Measurements from ENCODE around the gene LILRA5. TPM values are rescaled to one million over a fixed set of nuclear protein-coding genes. Genes with fewer than 3 reads are reported as not detected.
"Not testable (repeated sequence)": the region's sequence is repeated elsewhere in the genome, so short reads cannot be mapped to it uniquely, and the experiment has no call there.

Gene LILRA5
- total RNA-seq, 2 experiments from 2014 or later = not detected

DNA sequence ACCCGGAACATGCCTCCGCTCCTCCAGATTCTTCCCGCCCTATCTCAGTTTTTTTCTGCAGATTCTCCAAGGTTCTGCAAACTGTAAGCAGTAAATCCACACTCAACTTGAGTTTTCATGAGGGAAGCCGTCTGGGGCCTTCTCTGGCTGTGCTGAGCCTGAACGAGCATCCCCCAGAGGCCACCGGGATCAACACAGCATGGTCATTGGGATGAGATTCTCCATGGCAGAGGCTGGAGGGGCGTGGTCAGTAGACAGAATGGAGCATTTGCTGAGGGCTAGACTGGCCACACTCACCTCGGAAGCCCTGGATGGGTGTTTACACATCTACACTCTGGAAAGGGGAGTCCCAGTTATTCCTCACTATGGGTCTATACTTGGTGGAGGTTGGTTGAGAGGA is 28.3 kb upstream of the LILRA5 start:
- ChIA-PET CTCF (interaction anchor here (0.6 to 0.7 kb wide), 2 partner anchors 17 to 429 kb away, joined by 3 to 4 read pairs; no protein-coding TSS in a partner anchor), POLR2A (no interaction called here)
- Mint-ChIP-seq H3K36me3 (ENCODE audit: low read depth) (no peaks in the 10 kb centered on the region), H3K4me1 (no peaks in the 10 kb centered on the region), H3K4me3 (no peak overlapping the region), H3K27me3 (peaks cover 12% of the 10 kb centered on the region), H3K27ac (no peak overlapping the region), H3K9me3 (no peaks in the 10 kb centered on the region)
- no peak for DNase-seq

DNA sequence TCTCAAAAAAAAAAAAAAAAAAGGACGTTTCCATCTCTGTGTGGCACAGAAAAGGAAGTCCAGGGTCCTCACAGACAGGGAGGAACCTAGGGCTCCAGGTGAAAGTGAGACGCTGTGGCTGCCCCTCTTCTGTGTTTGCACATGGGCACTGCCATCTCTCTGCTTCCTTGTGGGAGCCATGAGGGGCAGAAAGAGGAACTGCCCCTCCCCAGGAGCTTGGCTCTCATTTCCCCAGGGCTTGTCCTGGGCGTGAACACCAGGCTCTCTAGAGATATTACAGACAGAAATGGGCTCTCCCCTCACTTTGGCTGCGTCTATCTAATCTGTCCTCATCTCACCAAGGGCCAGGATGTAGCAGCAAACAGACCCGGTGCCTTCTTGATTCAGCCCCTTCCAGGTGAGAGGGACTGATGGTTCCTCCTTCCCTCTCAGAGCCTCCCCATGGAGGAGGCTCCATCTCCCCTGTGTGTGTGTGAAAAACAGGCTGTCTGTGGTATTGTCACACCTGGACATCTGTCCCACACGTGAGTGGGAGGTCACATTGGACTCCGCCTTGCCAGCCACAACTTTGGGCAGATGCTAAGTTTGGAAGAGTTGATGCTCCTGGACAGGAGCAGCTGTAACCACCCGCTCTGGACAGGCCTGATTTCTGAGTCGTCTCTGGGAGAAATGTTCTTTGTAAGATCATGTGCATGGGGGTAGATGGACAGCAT is 26.8 kb upstream of the LILRA5 start:
- no peak for DNase-seq
- CTCF ChIA-PET = no interaction called here
- H3K4me1 Mint-ChIP-seq = no peaks in the 10 kb centered on the region
- no peak overlapping the region for H3K27ac Mint-ChIP-seq
- POLR2A ChIA-PET = no interaction called here
- H3K4me3 Mint-ChIP-seq = no peak overlapping the region
- no peaks in the 10 kb centered on the region for H3K36me3 Mint-ChIP-seq (ENCODE audit: low read depth)
- peaks cover 12% of the 10 kb centered on the region for H3K27me3 Mint-ChIP-seq
- no peaks in the 10 kb centered on the region for H3K9me3 Mint-ChIP-seq

DNA sequence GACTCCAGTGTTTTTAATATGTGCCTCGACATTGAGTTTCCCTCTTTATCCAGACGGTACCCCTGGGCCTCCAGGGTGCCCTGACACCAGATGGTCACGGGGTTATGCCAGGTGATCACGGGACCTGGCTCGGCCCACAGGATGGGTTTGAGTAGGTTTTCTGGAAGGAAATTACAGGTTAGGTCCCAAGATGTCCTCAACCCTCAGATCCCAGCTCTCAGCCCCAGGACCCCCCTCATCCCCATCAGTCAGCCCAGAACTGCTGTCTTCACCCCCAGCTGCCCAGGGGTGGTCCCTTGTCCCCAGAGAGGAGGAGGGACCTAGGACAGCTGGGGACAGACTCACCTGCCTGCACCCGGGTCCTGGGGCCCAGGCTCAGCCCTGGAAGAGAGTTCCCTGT is 25.6 kb upstream of the LILRA5 start:
- H3K27me3 Mint-ChIP-seq = peaks cover 12% of the 10 kb centered on the region
- ChIA-PET CTCF (no interaction called here), POLR2A (no interaction called here)
- no peaks in the 10 kb centered on the region for H3K4me1 Mint-ChIP-seq
- H3K4me3 Mint-ChIP-seq = no peak overlapping the region
- H3K27ac Mint-ChIP-seq = no peak overlapping the region
- no peaks in the 10 kb centered on the region for H3K36me3 Mint-ChIP-seq (ENCODE audit: low read depth)
- DNase-seq = no peak
- no peaks in the 10 kb centered on the region for H3K9me3 Mint-ChIP-seq

DNA sequence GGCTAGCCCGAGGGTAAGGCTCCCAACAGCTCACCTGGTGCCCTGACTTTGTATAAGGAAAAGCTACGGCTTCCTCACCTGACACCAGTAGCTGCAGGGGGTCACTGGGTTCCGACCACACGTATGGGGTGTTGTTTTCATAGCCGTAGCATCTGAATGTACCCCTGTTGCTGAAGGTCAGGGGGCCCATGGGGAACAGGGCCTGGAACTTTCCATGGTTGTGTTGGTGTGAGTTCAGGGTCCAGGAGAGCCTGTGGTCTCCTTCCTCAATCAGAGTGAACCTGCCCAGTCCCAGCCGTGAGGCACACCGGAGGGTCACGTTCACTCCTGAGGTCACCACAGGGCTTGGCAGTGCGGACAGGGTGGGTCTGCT is 24.9 kb upstream of the LILRA5 start:
- Mint-ChIP-seq H3K36me3 (ENCODE audit: low read depth) (no peaks in the 10 kb centered on the region), H3K4me3 (no peak overlapping the region), H3K27ac (no peak overlapping the region), H3K27me3 (peaks cover 12% of the 10 kb centered on the region), H3K4me1 (no peaks in the 10 kb centered on the region), H3K9me3 (no peaks in the 10 kb centered on the region)
- ChIA-PET CTCF (no interaction called here), POLR2A (no interaction called here)
- no peak for DNase-seq

DNA sequence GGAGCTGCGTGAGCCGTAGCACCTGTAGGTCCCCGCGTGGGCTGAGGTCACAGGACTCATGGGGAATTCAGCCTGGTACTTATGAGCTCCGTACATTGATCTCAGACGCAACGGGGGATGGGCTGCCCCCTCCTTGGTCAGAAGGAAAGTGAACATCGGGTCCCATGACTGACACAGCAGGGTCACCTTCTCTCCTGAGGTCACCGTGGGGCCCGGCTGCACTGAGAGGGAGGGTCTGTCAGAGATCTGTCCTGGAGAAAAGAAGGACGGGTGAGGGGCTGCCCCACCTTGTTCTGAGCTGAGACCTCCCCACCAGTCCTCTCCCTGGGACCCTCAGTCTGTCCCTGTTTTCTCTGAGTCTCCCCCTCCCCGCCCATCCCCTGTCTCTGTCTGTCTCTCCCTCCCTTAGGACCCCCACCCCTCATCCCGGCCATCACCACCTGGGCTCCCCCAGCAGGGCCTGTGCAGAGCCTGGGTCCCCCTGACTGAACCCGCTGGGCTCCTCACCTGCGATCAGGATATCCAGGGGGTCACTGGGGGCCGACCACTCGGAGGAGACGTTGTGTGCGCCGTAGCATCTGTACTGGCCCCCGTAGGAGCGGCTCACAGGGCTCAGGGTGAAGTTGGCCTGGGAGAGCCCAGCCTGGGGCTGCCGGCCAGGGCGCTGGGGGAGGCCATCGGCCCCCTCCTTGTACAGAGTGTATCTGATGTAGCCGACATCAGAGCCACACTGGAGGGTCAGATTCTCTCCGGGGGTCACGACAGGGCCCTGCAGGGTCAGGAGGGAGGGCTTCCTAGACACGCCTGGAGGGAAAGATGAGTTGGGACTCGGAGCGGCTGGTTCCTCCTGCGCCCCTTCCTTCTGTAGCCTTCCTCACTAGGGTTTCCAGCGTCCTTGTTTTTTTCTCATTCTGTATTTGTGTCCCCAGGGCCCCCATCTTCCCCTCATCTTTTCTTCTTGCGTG is 24.2 kb upstream of the LILRA5 start:
- Mint-ChIP-seq H3K4me3 (no peak overlapping the region), H3K36me3 (ENCODE audit: low read depth) (no peaks in the 10 kb centered on the region), H3K9me3 (no peaks in the 10 kb centered on the region), H3K4me1 (no peaks in the 10 kb centered on the region), H3K27me3 (peaks cover 12% of the 10 kb centered on the region), H3K27ac (no peak overlapping the region)
- no peak for DNase-seq
- POLR2A ChIA-PET = no interaction called here
- CTCF ChIA-PET = no interaction called here

DNA sequence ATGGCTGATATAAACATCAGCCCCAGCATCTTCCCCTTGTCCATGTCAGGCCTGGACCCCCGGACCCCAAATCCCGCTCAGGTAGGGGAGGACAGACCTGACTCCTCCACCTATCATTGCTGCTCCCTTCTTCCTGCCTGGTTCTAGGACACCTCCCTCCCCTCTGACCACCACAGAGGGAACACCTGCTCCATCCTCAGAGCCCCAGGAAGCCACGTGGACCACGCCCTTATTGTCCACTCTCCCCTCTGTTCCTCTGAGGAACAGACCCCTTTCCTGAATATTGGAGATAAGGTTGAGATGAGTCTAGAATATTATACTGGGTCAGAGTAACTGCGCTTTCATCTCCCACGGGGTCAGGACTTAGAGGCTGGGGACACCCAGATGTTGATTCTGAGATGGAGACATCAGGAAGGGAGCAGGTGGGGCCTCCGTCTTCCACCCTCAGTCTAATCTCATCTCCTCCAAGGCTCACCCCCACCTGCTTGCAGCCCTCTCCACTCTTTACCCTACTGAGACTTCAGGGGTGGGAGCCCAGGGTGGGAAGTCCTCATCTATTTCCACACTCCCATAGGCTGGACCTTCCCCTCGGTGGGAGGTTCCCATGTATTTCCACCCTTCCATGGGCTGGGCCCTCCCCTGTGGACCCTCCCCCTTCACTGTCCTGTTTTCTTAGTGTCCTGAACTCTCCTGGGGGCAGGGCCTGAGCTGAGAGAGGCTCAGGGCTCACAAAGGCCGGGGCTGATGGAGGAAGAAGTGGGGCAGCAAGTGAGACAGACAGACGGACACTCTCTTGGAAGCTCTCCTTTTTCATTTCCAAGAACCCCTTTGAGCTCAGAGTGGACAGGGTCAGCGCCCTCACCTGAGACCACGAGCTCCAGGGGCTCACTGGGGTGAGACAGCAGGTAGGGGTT is 23.3 kb upstream of the LILRA5 start:
- POLR2A ChIA-PET = no interaction called here
- DNase-seq = no peak
- peaks cover 12% of the 10 kb centered on the region for H3K27me3 Mint-ChIP-seq
- H3K27ac Mint-ChIP-seq = no peak overlapping the region
- CTCF ChIA-PET = no interaction called here
- no peaks in the 10 kb centered on the region for H3K9me3 Mint-ChIP-seq
- H3K4me1 Mint-ChIP-seq = no peaks in the 10 kb centered on the region
- H3K4me3 Mint-ChIP-seq = no peak overlapping the region
- no peaks in the 10 kb centered on the region for H3K36me3 Mint-ChIP-seq (ENCODE audit: low read depth)

DNA sequence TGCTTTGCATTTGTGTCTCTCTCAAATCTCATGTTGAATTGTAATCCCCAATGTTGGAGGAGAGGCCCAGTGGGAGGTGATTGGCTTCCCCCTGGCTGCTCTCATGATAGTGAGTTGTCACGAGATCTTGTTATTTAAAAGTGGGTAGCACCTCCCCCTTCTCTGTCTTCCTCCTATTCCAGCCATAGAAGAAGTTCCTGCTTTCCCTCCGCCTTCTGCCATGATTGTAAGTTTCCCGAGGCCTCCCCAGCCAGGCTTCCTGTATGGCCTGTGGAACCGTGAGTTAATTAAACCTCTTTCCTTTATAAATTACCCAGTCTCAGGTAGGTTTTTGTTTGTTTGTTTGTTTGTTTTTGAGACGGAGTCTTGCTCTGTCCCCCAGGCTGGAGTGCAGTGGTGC is 22.2 kb upstream of the LILRA5 start:
- Mint-ChIP-seq H3K4me3 (no peak overlapping the region), H3K27ac (peak overlapping the region; percentile 10), H3K36me3 (ENCODE audit: low read depth) (no peaks in the 10 kb centered on the region), H3K27me3 (peaks cover 9% of the 10 kb centered on the region), H3K9me3 (no peaks in the 10 kb centered on the region), H3K4me1 (no peaks in the 10 kb centered on the region)
- CTCF ChIA-PET = no interaction called here
- DNase-seq = no peak
- POLR2A ChIA-PET = no interaction called here

DNA sequence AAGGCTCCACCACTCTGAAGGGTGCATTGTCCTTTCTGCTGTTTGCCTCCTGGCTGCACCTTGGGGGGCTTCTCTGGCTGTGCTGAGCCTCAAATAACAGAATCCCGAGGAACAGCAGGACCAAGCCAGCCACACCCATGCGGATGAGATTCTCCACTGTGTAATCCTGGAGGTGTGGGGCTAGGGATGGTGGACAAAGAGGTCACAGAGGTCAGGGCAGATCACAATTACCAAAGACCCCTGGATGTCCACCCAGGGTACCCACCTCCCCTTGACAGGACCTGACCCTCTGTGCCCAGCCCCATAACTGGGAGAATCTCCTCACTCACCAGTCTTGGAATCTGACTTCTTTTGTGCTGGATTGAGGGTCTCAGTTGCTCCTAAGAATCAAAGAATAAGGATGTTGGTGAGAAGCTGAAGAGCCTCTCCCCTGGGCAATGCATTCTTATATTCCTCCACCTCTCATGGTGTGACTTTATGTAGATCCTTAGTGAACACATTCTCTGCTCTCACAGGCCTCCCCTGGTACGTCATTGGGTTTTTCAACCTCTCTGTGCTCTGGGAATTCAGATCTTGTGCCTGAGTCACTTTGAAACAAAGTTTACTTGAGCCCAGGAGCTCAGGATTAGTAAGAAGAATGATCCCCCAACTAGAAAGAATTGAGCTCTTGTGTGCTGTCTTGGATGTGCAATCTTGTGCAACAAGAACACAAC is 20.8 kb upstream of the LILRA5 start:
- no peak overlapping the region for H3K4me3 Mint-ChIP-seq
- no peak for DNase-seq
- H3K27ac Mint-ChIP-seq = no peak overlapping the region
- H3K9me3 Mint-ChIP-seq = no peaks in the 10 kb centered on the region
- CTCF ChIA-PET = no interaction called here
- H3K4me1 Mint-ChIP-seq = no peaks in the 10 kb centered on the region
- POLR2A ChIA-PET = no interaction called here
- H3K36me3 Mint-ChIP-seq (ENCODE audit: low read depth) = no peaks in the 10 kb centered on the region
- no peaks in the 10 kb centered on the region for H3K27me3 Mint-ChIP-seq

DNA sequence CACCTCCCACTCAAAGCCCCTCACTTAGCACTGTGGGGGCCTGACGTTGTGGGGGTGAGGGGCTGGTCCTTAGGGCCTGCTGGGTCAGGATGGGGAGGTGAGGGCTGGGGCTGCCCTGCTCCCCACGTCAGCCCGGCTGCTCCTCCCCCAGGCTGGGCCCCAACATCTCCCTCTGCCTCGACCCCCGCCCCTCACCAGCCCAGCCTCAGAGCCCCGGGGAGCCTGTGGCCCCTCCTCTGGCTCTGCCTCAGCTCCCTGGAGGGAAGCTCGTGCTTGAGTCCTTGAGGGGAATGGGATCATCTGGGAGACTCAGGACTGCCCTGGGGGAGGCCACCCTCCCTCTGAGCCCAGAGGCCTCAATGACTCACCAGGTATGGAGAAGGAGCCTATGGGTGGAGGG is 19.2 kb upstream of the LILRA5 start:
- Mint-ChIP-seq H3K27me3 (no peaks in the 10 kb centered on the region), H3K4me3 (no peak overlapping the region), H3K9me3 (no peaks in the 10 kb centered on the region), H3K36me3 (ENCODE audit: low read depth) (no peaks in the 10 kb centered on the region), H3K4me1 (peaks cover 5% of the 10 kb centered on the region), H3K27ac (no peak overlapping the region)
- POLR2A ChIA-PET = no interaction called here
- CTCF ChIA-PET = interaction anchor here (0.6 to 1.0 kb wide), 2 partner anchors 14 to 23 kb away, joined by 3 read pairs; no protein-coding TSS in a partner anchor
- no peak for DNase-seq

DNA sequence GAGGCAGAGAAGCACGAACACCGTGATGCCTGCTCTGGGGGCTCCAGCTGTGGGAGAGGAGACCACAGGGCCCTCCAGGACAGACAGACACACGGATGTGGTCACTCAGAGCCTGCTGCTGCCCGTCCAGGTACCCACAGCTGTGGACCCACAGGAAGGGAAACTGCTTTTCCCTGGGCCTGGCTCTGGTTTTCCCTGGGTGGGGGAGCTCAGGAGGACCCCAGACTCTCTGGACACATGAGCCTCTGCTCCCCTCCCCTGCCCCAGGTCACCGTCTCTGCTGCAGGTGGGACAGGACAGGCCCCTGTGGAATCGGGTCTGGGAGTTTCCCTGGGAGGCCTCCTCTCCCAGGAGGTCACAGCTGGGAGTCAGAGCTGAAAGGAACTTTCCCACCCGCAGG is 18.7 kb upstream of the LILRA5 start:
- Mint-ChIP-seq H3K4me3 (no peak overlapping the region), H3K27ac (no peak overlapping the region), H3K36me3 (ENCODE audit: low read depth) (no peaks in the 10 kb centered on the region), H3K9me3 (no peaks in the 10 kb centered on the region), H3K27me3 (no peaks in the 10 kb centered on the region), H3K4me1 (peaks cover 9% of the 10 kb centered on the region)
- POLR2A ChIA-PET = no interaction called here
- no peak for DNase-seq
- CTCF ChIA-PET = interaction anchor here (1.3 kb wide), 1 partner anchor 60 kb away, joined by 3 read pairs; no protein-coding TSS in a partner anchor

DNA sequence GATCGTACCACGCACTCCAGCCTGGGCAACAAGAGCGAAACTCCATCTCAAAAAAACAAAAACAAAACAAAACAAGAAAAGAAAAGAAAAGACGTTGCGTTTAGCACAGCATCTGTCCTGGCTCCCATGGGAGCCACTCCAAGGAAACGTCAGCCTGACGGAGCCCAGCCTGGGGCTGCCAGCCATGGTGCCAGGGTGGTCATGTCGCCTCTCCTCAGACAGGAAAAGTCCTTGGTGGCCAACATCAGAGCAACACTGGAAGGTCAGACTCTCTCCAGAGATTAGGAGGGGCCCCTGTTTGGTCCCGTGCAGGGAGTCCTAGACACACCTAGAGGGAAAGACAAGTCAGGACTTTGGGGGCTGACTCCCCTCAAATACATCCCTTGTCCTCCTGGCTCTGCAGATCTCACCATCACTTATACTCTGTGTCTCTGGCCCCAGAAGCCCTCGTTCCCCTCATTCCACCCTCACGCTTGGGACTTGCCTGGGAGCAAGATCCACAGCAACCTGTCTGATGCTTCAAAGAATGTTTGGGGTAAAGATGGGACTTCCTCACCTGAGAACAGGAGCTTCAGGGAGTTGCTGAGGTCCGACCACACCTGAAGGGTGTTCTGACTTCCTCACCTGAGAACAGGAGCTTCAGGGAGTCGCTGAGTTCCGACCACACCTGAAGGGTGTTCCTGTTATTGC is 16.7 kb upstream of the LILRA5 start:
- Mint-ChIP-seq H3K36me3 (ENCODE audit: low read depth) (no peaks in the 10 kb centered on the region), H3K4me1 (peaks cover 14% of the 10 kb centered on the region), H3K9me3 (no peaks in the 10 kb centered on the region), H3K27ac (no peak overlapping the region), H3K4me3 (no peak overlapping the region), H3K27me3 (peaks cover 4% of the 10 kb centered on the region)
- CTCF ChIA-PET = interaction anchor here (0.6 to 1.1 kb wide), 3 partner anchors 41 to 211 kb away, joined by 3 read pairs; no protein-coding TSS in a partner anchor
- POLR2A ChIA-PET = no interaction called here
- no peak for DNase-seq

DNA sequence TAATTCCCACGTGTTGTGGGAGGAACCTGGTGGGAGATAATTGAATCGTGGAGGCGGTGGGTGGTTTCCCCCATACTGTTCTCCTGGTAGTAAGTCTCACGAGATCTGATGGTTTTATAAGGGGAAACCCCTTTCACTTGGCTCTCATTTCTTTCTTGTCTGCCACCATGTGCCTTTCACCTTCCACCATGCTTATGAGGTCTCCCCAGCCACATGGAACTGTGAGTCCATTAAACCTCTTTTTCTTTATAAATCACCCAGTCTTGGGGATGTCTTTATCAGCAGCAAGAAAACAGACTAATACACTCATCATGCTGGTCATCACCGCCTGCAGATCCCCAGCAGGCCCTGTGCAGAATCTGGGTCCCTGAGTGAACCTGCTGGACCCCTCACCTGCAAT is 15.8 kb upstream of the LILRA5 start:
- POLR2A ChIA-PET = interaction anchor here (0.6 kb wide), 1 partner anchor 135 kb away, joined by 3 read pairs; the partner anchor contains the start of gene LENG9
- H3K4me1 Mint-ChIP-seq = peaks cover 14% of the 10 kb centered on the region
- H3K27ac Mint-ChIP-seq; H3K4me3 Mint-ChIP-seq; H3K36me3 Mint-ChIP-seq (ENCODE audit: low read depth); H3K27me3 Mint-ChIP-seq; CTCF ChIA-PET; H3K9me3 Mint-ChIP-seq; DNase-seq: not testable (repeated sequence)

Measured in activated CD4-positive, alpha-beta T cell treated with anti-CD3 and anti-CD28 coated beads, Interleukin-2, amount 10 ng/mL, durations not matched to agents 7 days and 5 days (primary cell).